SW 1271 (cell line): ENCODE data around the gene NCAPD2.
"Not testable (repeated sequence)": the region's sequence is repeated elsewhere in the genome, so short reads cannot be mapped to it uniquely, and the experiment has no call there.

Experiments used
- DNase-seq, 2 experiments: peaks; one replicate each; lab custom pipeline; 2025; lab: John Stamatoyannopoulos, UW

The NCAPD2 gene

DNA sequence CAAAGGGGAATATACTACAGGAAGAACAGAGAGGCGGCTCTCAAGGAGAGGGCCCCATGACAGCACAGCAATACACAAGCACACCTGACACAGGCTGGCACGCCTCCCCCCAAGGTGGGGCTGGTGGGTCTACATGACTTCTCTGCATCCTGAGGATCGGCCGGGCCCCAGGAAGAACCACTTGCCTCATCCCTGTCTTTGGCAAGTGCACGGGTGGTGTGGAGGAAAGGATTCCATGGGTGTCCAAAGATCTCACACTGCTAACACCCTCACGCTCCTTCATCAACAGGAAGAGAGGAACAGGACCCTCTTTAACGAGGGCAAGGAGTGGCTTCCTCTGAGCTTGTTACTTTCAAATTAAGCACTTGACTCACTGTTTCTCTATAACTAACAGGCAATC lies 30.7 kb upstream of the NCAPD2 start:
- no peak for DNase-seq

DNA sequence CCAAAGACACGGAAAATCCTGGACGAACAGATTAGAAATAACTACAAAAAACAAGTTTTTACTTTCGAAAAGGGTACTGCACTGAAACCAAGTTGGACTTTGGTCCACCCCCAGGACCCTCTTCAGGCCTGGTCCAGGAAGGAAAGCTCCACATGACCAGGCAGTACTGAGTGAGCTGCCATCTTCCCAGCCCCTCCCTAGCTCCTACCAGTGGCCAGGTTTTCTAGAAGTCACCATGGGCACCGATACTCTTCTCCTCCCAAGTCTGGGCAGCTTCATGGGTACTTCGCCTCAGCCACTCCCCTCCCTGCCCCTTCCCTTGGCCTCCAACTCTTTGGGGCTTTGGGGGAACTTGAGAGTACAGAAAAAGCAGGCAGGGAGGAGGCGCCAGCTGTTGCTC lies 30.0 kb upstream of the NCAPD2 start:
- no peak for DNase-seq

DNA sequence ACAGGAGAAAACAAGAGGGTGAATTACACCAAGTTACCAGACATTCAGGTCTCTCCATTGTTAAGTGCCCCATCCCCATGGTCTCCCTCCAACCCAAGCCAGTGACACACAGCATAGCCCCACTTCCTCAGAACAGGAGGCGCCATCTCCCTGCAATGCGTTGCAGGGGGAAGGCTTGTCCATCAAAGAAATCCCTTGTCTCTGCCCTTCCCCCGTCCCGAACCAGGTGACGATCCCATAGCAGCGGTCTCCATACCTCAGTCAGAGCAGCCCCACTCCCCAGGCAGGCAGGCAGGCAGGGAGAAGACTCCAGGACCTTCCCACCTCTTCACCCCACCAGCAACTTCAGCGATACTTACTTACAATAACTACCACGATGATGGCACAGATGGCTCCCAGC lies 29.4 kb upstream of the NCAPD2 start:
- no peak for DNase-seq

DNA sequence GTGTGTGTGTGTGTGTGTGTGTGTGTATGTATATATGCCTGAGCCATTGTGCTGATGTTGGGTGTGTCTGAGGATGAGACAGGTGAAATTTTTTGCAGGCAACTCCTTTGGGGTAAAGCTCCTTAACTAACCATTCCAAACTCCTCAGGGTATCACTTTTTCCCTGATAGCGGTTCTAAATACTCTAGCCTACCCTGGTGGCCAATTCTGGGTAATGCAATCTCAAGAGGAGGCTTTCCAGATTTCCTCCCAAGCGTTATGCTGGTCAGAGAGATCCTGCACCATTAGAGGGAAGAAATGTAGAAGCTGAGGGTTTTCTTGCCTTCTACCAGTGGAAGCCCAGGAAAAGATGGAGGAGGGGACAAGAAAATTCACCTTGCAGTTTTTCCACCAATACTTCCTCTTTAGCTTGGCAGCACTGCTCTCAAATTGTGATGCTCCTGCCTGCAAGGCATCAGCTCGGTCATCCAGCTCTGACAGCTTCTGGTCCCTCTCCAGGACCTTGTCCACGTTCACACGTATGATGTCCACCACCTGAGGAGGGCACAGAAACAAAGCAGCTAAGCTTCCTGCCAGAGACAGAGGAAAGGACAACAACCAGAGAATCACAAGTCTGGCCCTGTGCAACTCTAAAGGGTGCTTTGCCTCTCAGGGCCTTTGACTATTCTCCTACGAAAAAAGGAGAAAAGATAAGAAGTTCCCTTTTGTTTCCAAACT lies 28.3 kb upstream of the NCAPD2 start:
- peak; percentile 26 to 75 for DNase-seq

DNA sequence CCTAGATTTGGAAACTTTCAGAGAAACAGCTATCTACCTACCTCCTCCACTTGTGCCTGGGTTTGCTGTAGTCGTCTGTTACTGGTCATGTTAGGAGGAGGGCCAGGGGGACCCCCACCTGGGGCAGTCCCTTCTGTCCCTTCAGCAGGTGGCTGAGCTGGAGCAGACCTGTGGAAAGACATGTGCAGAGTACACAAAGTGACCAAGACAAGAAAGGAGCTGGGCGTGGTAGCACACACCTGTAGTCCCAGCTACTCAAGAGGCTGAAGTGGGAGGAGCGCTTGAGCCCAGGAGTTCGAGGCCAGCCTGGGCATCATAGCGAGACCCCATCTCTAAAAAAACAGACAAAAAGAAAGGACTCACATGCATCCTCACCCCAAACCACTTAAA lies 27.7 kb upstream of the NCAPD2 start:
- DNase-seq, result no peak

DNA sequence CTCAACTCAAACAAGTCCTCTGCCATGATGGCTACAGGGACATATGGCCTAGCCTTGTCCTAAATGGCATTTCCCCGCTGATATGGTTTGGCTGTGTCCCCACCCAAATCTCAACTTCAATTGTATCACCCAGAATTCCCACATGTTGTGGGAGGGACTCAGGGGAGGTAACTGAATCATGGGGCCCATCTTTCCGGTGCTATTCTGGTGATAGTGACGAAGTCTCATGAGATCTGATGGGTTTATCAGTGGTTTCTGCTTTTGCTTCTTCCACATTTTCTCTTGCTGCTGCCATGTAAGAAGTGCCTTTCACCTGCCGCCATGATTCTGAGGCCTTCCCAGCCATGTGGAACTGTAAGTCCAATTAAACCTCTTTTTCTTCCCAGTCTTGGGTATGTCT lies 27.2 kb upstream of the NCAPD2 start:
- not testable (repeated sequence) for DNase-seq

DNA sequence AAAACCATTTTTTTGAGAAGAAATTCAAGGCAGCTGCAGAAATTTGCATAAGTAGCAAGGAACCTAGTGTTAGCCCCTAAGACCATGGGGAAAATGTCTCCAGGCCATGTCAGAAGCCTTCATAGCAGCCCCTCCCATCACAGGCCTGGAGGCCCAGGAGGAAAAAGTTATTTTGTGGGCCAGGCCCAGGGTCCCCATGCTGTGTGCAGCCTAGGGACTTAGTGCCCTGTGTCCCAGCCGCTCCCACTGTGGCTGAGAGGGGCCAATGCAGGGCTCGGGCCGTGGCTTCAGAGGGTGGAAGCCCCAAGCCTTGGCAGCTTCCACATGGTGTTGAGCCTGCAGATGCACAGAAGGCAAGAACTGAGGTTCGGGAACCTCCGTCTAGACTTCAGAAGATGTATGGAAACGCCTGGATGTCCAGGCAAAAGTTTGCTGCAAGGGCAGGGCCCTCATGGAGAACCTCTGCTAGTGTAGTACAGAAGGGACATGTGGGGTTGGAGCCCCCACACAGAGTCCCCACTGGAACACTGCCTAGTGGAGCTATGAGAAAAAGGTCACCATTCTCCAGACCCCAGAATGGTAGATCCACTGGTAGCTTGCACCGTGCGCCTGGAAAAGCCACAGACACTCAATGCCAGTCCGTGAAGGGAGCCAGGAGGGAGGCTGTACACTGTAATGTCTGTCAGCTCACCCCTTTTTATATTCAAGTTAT lies 26.2 kb upstream of the NCAPD2 start:
- DNase-seq, result not testable (repeated sequence)

DNA sequence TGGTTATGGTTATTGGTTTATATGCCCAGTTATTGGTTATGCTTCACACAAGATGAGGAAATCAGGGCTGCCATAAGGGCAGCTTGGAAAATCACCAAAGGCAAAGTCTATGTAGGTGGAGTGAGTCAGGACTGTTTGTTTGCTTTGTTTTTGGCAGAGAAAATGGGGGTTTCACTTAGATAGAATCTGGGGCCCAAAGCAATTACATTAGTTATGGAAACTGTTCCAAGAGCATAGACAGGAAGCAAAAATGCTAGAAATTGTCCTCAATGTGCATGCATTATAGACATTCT lies 25.7 kb upstream of the NCAPD2 start:
- DNase-seq, result no peak

DNA sequence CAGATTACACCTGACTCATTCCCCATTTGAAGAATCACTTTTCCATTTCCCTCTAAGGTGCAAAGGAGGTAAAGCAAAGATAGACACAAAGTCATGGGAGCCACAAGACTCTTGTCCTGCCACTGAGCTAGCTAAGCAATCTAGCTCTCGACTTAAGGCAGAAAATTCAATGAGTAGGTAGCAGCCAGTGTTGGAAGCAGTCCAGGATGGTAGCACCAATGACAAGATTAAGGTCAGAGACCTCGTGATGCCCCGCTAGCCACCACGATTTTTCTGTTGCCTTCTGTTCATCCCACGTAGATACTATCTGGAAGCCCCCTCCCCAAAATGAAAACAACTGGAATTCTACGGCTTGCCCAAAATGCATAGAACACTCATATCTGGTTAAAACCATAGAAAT lies 24.8 kb upstream of the NCAPD2 start:
- DNase-seq, result no peak

DNA sequence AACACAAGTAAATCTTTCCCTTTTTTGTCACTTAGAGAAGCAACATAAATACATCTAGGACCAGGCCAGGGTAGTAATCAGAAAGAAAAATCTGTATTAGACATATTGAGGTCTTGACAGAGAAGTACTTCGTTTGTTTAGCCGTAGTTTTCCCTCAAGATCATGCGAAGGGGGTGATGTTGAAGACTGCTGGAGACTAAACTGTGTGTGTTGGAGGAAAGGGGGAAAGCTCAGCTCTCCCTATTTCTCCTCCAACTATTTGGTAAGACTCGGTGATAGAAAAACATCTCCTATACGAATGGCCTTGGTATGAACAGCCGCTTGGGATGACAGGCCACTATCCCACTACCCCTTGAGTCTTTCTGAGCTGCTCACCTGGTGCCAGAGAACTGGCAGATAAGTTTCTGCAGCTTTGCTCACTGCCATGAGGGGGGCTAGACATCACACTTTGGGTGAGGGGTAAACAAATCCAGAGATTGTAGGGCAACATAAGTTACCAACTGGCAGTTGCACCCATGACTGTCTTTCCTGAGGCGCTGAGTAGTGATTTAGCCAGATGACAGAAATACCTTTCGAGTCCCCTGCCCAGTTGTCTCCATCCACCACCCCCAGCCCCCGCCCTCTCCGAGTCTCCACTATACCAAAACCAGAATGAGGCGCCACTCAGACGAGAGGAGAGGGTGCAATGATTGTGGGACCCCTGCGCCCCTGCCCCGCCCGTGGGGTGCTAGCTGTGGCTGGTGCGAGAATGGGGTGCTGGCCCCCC lies 24.1 kb upstream of the NCAPD2 start:
- DNase-seq, result no peak

DNA sequence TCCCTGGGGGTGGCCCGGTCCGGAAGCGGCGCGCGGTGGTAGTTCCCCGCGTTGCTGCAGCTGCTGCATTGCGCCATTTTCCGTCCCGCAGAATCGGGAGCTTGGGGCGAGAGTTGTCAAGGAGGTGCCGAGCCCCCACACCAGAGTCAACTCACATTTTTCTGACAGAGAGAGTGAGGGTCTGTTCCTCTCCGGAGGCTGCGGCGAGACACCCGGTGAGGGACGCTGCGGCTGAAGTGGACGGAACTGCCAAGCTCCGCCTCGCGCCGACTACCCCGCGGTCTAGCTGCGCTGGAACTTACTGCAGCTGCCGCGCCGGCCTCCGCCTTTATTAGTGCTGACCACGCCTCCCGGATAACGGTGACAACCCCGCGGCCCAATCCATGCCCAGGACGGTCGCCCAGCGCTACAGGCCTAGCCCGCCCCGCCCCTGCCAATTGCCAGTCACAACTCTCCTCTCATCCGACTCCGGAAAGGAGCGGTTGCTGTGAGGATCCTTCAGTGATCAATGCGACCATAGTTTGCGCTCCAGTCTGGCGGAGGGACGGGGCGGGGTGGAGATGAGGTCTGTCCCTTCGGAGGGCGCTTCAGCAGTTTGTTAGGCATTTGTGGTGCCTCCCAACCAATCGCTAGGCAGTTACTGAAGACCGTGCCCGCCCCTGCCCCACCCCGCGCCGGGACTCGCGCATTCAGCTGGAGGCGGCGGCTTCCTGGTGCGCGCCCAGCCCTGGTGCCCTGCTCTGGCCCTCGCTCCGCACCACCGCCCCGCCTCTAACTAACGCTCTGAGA lies 23.3 kb upstream of the NCAPD2 start, which contains the start of gene VAMP1:
Gene VAMP1, minus strand, starts transcription at position 303 of the 789 bp plus-strand sequence. Its CDS starts 146 bp downstream, at position 157.
- peak; percentile 94 to 98 for DNase-seq

DNA sequence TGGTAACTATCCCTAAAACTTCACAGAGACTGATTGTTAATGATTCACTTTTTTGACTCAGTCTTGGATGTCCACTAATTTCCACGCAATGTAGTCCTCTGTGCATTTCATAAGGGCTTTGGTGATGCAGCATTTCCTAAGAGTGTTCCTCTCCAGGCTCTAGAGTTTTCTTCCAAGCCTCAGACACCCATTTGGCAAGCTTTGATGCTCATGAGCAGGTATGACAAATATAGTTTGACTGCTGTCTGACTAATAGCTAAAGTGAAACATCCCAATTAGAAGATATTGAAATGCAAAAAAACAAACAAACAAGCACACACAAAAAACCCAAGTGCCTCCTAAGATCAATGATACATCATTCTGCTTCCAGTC lies 21.9 kb upstream of the NCAPD2 start:
- no peak for DNase-seq

DNA sequence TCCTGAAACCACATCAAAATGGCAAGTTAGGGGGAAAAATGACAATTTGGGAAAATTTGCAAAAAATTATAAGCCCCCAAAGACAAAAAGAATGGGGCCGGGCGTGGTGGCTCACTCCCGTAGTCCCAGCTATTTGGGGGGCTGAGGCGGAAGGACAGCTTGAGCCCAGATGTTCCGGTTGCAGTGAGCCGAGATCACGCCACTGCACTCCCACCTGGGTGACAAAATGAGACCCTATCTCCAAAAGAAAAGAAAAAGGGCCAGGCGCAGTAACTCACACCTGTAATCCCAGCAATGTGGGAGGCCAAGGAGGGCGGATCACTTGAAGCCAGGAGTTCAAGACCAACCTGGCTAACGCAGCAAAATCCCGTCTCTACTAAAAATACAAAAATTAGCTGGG lies 21.4 kb upstream of the NCAPD2 start:
- no peak for DNase-seq

DNA sequence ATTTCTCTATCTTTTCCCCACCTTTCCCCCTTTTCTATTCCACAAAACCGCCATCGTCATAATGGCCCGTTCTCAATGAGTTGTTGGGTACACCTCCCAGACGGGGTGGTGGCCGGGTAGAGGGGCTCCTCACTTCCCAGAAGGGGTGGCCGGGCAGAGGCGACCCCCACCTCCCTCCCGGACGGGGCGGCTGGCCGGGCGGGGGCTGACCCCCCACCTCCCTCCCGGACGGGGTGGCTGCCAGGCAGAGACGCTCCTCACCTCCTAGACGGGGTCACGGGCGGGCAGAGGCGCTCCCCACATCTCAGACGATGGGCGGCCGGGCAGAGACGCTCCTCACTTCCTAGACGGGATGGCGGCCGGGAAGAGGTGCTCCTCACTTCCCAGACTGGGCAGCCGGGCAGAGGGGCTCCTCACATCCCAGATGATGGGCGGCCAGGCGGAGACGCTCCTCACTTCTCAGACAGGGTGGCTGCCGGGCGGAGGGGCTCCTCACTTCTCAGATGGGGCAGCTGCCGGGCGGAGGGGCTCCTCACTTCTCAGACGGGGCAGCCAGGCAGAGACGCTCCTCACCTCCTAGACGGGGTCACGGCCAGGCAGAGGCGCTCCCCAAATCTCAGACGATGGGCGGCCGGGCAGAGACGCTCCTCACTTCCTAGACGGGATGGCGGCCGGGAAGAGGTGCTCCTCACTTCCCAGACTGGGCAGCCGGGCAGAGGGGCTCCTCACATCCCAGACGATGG lies 18.5 kb upstream of the NCAPD2 start:
- DNase-seq, result not testable (repeated sequence)

DNA sequence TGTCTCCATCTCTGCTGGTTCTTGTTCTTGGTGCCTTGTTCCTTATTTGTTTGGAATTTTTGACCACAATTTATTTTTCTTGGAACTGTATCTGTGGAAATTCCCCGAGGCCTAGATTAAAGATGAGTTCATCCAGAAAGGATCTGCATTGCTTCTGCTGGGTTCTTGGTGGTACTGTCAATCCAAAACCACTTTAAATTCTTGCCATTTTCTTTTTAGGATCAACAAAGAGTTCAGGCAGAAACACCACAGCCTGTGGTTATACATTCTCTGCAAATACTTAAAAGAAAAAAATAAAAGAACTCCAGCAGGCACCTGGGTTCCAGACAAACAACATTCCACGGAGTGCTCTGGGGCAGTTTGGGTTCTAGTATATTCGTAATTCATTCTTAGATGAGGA lies 17.4 kb upstream of the NCAPD2 start:
- no peak for DNase-seq

DNA sequence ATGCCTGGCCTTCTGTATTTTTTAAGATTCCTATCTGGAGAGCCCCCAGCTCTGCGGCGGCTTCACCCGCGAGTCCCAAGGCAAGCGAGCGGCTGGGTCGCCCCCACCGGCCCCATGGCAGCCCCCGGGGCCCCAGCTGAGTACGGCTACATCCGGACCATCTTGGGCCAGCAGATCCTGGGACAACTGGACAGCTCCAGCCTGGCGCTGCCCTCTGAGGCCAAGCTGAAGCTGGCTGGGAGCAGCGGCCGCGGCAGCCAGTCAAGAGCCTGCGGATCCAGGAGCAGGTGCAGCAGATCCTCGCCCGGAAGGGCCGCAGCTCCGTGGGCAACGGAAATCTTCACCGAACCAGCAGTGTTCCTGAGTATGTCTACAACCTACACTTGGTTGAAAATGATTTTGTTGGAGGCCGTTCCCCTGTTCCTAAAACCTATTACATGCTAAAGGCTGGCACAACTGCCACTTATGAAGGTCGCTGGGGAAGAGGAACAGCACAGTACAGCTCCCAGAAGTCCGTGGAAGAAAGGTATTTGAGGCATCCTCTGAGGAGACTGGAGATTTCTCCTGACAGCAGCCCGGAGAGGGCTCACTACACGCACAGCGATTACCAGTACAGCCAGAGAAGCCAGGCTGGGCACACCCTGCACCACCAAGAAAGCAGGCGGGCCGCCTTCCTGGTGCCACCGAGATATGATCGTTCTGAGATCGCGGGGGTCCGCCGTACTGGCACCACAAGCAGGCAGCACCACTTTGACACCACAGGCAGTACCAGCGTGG lies 16.1 kb upstream of the NCAPD2 start:
- DNase-seq, result not testable (repeated sequence)

DNA sequence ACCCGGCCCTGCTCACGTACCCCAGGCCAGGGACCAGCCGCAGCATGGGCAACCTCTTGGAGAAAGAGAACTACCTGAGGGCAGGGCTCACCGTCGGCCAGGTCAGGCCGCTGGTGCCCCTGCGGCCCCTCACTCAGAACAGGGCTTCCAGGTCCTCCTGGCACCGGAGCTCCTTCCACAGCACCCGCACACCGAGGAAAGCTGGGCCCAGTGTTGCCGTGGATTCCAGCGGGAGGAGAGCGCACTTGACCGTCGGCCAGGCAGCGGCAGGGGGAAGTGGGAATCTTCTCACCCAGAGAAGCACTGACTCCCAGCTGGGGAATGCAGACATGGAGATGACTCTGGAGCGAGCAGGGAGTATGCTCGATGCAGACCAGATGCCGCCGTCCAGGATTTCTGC lies 15.5 kb upstream of the NCAPD2 start:
- no peak for DNase-seq

DNA sequence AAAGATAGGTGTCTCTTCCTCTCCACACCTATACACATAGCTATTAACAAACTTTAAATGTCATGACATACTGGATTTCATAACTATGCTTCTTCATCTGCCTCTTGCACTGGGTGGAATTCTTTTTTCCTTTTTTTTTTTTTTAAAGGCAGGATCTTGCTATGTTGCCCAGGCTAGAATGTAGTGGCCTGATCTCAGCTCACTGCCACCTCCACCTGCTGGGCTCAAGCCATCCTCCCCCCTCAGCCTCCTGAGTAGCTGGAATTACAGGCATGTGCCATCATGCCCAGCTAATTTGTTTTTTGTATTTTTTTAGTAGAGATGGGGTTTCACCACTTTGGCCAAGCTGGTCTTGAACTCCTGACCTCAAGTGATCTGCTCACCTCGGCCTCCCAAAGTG lies 5.7 kb upstream of the NCAPD2 start:
- DNase-seq, result no peak

DNA sequence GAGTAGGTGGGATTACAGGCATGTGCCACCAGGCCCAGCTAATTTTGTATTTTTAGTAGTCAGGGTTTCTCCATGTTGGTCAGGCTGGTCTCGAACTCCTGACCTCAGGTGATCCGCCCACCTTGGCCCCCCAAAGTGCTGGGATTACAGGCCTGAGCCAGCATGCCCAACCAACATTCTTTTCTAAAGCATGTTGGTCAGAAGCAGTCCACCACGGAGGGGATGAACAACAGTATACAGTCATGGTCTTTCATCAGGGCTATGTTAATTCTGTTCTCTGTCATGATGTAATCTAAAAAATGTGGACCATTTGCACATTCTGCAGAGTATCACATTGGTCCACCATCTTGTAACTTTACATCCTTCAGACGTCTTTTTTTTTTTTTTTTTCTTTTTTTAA lies 4.5 kb upstream of the NCAPD2 start:
- DNase-seq, result no peak

DNA sequence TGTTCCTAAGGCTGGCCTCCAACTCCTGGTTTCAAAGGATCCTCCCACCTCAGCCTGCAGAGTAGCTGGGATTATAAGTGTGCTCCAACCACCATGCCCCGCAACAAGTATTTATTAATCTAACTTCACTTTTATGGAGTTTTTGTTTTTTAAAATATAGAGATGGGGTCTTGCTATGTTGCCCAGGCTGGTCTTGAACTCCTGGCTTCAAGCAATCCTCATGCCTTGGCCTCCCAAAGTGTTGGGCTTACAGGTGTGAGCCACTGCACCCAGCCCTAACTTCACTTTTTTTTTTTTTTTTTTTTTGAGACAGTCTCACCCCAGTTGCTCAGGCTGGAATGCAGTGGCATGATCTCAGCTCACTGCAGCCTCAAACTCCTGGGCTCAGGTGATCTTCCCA lies 3.2 kb upstream of the NCAPD2 start:
- not testable (repeated sequence) for DNase-seq
